COR-L47 (cell line): ENCODE data around the gene PNPLA7.

Source experiments
- DNase-seq: peaks from one replicate; lab custom pipeline; 2025; lab: John Stamatoyannopoulos, UW

The PNPLA7 gene

GRCh38 chr9:137494104-137494544 lies 56.1 kb downstream of the PNPLA7 start:
- DNase-seq = no peak

- no peak for DNase-seq
Observed at GRCh38 chr9:137493364-137494103, 56.7 kb downstream of the PNPLA7 start.

- DNase-seq = no peak
Observed at GRCh38 chr9:137492464-137493363, 57.5 kb downstream of the PNPLA7 start.

- no peak for DNase-seq
Observed at GRCh38 chr9:137491735-137492432, 58.3 kb downstream of the PNPLA7 start.

GRCh38 chr9:137490532-137491186 lies 59.5 kb downstream of the PNPLA7 start:
- DNase-seq = no peak

- DNase-seq = no peak
Observed at GRCh38 chr9:137488906-137489305, 61.3 kb downstream of the PNPLA7 start.

GRCh38 chr9:137488327-137488653 lies 61.9 kb downstream of the PNPLA7 start:
- peak; percentile 66 for DNase-seq

GRCh38 chr9:137487454-137488326 lies 62.5 kb downstream of the PNPLA7 start:
- DNase-seq = peak; percentile 80

- no peak for DNase-seq
Observed at GRCh38 chr9:137486545-137487453, 63.4 kb downstream of the PNPLA7 start.

GRCh38 chr9:137486141-137486490 lies 64.1 kb downstream of the PNPLA7 start:
- DNase-seq = no peak

- no peak for DNase-seq
Observed at GRCh38 chr9:137485343-137486140, 64.7 kb downstream of the PNPLA7 start.

GRCh38 chr9:137484551-137485315 lies 65.5 kb downstream of the PNPLA7 start:
- no peak for DNase-seq

- no peak for DNase-seq
Observed at GRCh38 chr9:137482094-137482781, 68.0 kb downstream of the PNPLA7 start.

GRCh38 chr9:137480686-137481683 lies 69.2 kb downstream of the PNPLA7 start:
- no peak for DNase-seq

GRCh38 chr9:137479892-137480685 lies 70.1 kb downstream of the PNPLA7 start:
- DNase-seq = no peak
